ENCODE measurements around the gene TMEM192. TPM values are rescaled to one million over a fixed set of nuclear protein-coding genes. Genes with fewer than 3 reads are reported as not detected.
"Not testable (repeated sequence)": the region's sequence is repeated elsewhere in the genome, so short reads cannot be mapped to it uniquely, and the experiment has no call there.

Gene TMEM192
- total and polyA plus RNA-seq, 4 donors: 10.6 to 20.3 (median 18.9) TPM

- H3K9ac ChIP-seq (ENCODE audit: low read depth in 1 of 2, low read length in 2 of 2); H3K4me3 ChIP-seq (ENCODE audit: low read depth in 1 of 3, low read length in 3 of 3); DNase-seq (ENCODE audit: low spot score); H3K27ac ChIP-seq (ENCODE audit: low read depth in 1 of 2, low read length in 2 of 2); H3K36me3 ChIP-seq (ENCODE audit: control insufficient read depth in 4 of 4, insufficient read depth in 3 of 4, low read depth in 1 of 4, low read length in 3 of 4); H3K27me3 ChIP-seq (ENCODE audit: control insufficient read depth in 4 of 4, insufficient read depth in 4 of 4, low read length in 3 of 4); H3K9me3 ChIP-seq (ENCODE audit: control insufficient read depth in 4 of 4, low read length in 3 of 4); H3K4me1 ChIP-seq (ENCODE audit: control insufficient read depth in 4 of 4, insufficient read depth in 4 of 4, low read length in 3 of 4): not testable (repeated sequence)
- 98% methylated on average over 40 of the region's 40 CpGs for WGBS
Observed at GRCh38 chr4:165125869-165126499, 13.3 kb upstream of the TMEM192 start.

GRCh38 chr4:165124488-165124887 lies 11.8 kb upstream of the TMEM192 start:
- H3K9ac ChIP-seq (ENCODE audit: low read depth in 1 of 2, low read length in 2 of 2): no peak overlapping the region
- no peaks in the 10 kb centered on the region for H3K27me3 ChIP-seq (ENCODE audit: control insufficient read depth in 4 of 4, insufficient read depth in 4 of 4, low read length in 3 of 4)
- no peak for TF ChIP-seq ATF3 (IDR thresholded peaks at IDR 0.05)
- no peak overlapping the region for H3K4me3 ChIP-seq (ENCODE audit: low read depth in 1 of 3, low read length in 3 of 3)
- no peaks in the 10 kb centered on the region for H3K4me1 ChIP-seq (ENCODE audit: control insufficient read depth in 4 of 4, insufficient read depth in 4 of 4, low read length in 3 of 4)
- H3K27ac ChIP-seq (ENCODE audit: low read depth in 1 of 2, low read length in 2 of 2): no peak overlapping the region
- 77% methylated on average over 5 of the region's 5 CpGs for WGBS
- no peaks in the 10 kb centered on the region for H3K9me3 ChIP-seq (ENCODE audit: control insufficient read depth in 4 of 4, low read length in 3 of 4)
- H3K36me3 ChIP-seq (ENCODE audit: control insufficient read depth in 4 of 4, insufficient read depth in 3 of 4, low read depth in 1 of 4, low read length in 3 of 4): no peaks in the 10 kb centered on the region
- no peak for DNase-seq (ENCODE audit: low spot score)

GRCh38 chr4:165118256-165118909 lies 5.7 kb upstream of the TMEM192 start:
- H3K9ac ChIP-seq (ENCODE audit: low read depth in 1 of 2, low read length in 2 of 2): no peak overlapping the region
- no peak for DNase-seq (ENCODE audit: low spot score)
- 57% methylated on average over 4 of the region's 4 CpGs for WGBS
- no peaks in the 10 kb centered on the region for H3K27me3 ChIP-seq (ENCODE audit: control insufficient read depth in 4 of 4, insufficient read depth in 4 of 4, low read length in 3 of 4)
- H3K27ac ChIP-seq (ENCODE audit: low read depth in 1 of 2, low read length in 2 of 2): no peak overlapping the region
- H3K4me1 ChIP-seq (ENCODE audit: control insufficient read depth in 4 of 4, insufficient read depth in 4 of 4, low read length in 3 of 4): peaks cover 0 to 4% (median under 1%) of the 10 kb centered on the region in 4 donors
- no peak overlapping the region for H3K4me3 ChIP-seq (ENCODE audit: low read depth in 1 of 3, low read length in 3 of 3)
- H3K9me3 ChIP-seq (ENCODE audit: control insufficient read depth in 4 of 4, low read length in 3 of 4): no peaks in the 10 kb centered on the region
- no peaks in the 10 kb centered on the region for H3K36me3 ChIP-seq (ENCODE audit: control insufficient read depth in 4 of 4, insufficient read depth in 3 of 4, low read depth in 1 of 4, low read length in 3 of 4)
- TF ChIP-seq REST (IDR thresholded peaks at IDR 0.05): no peak
- no peak for TF ChIP-seq RAD21 (IDR thresholded peaks at IDR 0.05)
- TF ChIP-seq EGR1 (IDR thresholded peaks at IDR 0.05; ENCODE audit: low read depth in 2 of 2): no peak
- no peak for TF ChIP-seq RXRA (IDR thresholded peaks at IDR 0.05)
- TF ChIP-seq FOXA1 (IDR thresholded peaks at IDR 0.05): no peak
- no peak for TF ChIP-seq NR2F2 (IDR thresholded peaks at IDR 0.05)
- TF ChIP-seq GABPA (IDR thresholded peaks at IDR 0.05 in 1 of 2, conservative IDR thresholded peaks at IDR 0.05 in 1 of 2): no peak

DNA sequence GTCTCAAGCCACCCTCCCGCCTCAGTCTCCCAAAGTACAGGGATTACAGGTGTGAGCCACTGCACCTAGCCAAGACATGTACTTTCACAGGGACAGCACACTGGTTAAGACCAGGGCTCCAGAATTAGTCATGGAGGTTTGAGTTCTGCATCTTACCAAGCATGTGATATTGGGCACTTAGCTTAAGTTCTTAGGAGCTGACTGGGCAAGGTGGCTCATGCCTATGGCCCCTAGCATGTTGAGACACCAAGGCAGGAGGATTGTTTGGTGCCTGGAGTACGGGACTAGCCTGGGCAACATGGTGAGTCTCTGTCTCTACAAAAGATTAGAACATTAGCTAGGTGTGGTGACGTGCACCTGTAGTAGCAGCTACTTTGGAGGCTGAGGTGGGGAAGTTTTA lies 2.6 kb upstream of the TMEM192 start:
- Histone ChIP-seq H3K4me3 (ENCODE audit: low read depth in 1 of 3, low read length in 3 of 3) (no peak overlapping the region), H3K27ac (ENCODE audit: low read depth in 1 of 2, low read length in 2 of 2) (no peak overlapping the region), H3K27me3 (ENCODE audit: control insufficient read depth in 4 of 4, insufficient read depth in 4 of 4, low read length in 3 of 4) (no peaks in the 10 kb centered on the region), H3K9ac (ENCODE audit: low read depth in 1 of 2, low read length in 2 of 2) (no peak overlapping the region), H3K36me3 (ENCODE audit: control insufficient read depth in 4 of 4, insufficient read depth in 3 of 4, low read depth in 1 of 4, low read length in 3 of 4) (no peaks in the 10 kb centered on the region), H3K4me1 (ENCODE audit: control insufficient read depth in 4 of 4, insufficient read depth in 4 of 4, low read length in 3 of 4) (peaks cover 0 to 7% (median 4%) of the 10 kb centered on the region in 4 donors), H3K9me3 (ENCODE audit: control insufficient read depth in 4 of 4, low read length in 3 of 4) (no peaks in the 10 kb centered on the region)
- DNase-seq (ENCODE audit: low spot score): no peak
- 93% methylated on average over 3 of the region's 3 CpGs for WGBS
- TF ChIP-seq RXRA (IDR thresholded peaks at IDR 0.05): no peak
- TF ChIP-seq ATF3 (IDR thresholded peaks at IDR 0.05): no peak
- TF ChIP-seq, protein P1, sequence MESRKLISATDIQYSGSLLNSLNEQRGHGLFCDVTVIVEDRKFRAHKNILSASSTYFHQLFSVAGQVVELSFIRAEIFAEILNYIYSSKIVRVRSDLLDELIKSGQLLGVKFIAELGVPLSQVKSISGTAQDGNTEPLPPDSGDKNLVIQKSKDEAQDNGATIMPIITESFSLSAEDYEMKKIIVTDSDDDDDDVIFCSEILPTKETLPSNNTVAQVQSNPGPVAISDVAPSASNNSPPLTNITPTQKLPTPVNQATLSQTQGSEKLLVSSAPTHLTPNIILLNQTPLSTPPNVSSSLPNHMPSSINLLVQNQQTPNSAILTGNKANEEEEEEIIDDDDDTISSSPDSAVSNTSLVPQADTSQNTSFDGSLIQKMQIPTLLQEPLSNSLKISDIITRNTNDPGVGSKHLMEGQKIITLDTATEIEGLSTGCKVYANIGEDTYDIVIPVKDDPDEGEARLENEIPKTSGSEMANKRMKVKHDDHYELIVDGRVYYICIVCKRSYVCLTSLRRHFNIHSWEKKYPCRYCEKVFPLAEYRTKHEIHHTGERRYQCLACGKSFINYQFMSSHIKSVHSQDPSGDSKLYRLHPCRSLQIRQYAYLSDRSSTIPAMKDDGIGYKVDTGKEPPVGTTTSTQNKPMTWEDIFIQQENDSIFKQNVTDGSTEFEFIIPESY (IDR thresholded peaks at IDR 0.05): no peak
- TF ChIP-seq, protein P2, sequence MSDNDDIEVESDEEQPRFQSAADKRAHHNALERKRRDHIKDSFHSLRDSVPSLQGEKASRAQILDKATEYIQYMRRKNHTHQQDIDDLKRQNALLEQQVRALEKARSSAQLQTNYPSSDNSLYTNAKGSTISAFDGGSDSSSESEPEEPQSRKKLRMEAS (IDR thresholded peaks at IDR 0.05): no peak
- TF ChIP-seq NR2F2 (IDR thresholded peaks at IDR 0.05): no peak
- TF ChIP-seq RAD21 (IDR thresholded peaks at IDR 0.05): no peak
- TF ChIP-seq FOXA1 (IDR thresholded peaks at IDR 0.05): no peak
- no peak for TF ChIP-seq GABPA (IDR thresholded peaks at IDR 0.05 in 1 of 2, conservative IDR thresholded peaks at IDR 0.05 in 1 of 2)
- TF ChIP-seq, protein P3, sequence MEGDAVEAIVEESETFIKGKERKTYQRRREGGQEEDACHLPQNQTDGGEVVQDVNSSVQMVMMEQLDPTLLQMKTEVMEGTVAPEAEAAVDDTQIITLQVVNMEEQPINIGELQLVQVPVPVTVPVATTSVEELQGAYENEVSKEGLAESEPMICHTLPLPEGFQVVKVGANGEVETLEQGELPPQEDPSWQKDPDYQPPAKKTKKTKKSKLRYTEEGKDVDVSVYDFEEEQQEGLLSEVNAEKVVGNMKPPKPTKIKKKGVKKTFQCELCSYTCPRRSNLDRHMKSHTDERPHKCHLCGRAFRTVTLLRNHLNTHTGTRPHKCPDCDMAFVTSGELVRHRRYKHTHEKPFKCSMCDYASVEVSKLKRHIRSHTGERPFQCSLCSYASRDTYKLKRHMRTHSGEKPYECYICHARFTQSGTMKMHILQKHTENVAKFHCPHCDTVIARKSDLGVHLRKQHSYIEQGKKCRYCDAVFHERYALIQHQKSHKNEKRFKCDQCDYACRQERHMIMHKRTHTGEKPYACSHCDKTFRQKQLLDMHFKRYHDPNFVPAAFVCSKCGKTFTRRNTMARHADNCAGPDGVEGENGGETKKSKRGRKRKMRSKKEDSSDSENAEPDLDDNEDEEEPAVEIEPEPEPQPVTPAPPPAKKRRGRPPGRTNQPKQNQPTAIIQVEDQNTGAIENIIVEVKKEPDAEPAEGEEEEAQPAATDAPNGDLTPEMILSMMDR (IDR thresholded peaks at IDR 0.05; ENCODE audit: low read depth, low read length, missing input control): no peak
- TF ChIP-seq YY1 (IDR thresholded peaks at IDR 0.05): no peak
- no peak for TF ChIP-seq HNF4G (IDR thresholded peaks at IDR 0.05)

Data from liver (tissue), 9 donors.